Measurements from ENCODE around the gene DPP6. TPM values are rescaled to one million over a fixed set of nuclear protein-coding genes. Genes with fewer than 3 reads are reported as not detected.
A peak's percentile ranks its signal among the peaks of the same experiment; 100 is the strongest.
"Not testable (repeated sequence)": the region's sequence is repeated elsewhere in the genome, so short reads cannot be mapped to it uniquely, and the experiment has no call there.

The DPP6 gene
- total and polyA plus RNA-seq, 9 donors, result 0.22 to 3.9 (median 1.3) TPM; not detected in 1

DNA sequence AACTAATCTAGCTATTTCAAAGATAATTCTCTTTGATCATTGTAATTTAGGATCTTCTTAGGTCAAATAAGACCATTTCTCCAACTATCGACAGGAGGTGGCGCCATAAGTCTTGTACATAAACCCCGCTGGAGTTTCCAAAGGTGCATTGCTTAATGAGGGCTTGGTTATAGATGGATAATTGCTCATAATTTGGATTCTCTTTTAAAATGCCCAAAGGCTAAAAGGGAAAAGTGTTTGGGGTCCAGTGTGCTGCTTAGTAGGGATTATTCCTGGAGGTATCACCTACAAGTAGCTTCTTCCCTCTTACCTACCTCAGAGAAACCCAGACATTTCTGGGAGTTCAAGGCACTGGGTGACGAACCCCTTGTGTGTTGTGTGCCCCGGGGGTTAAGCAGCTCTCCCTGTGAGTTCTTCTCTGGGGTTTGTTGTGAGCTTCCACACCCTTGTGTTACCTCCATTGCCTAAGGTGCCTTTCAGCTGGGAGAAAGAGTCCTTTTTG lies 875.5 kb downstream of the DPP6 start:
- Histone ChIP-seq H3K27me3 (no peaks in the 10 kb centered on the region), H3K27ac (peak overlapping the region; percentile 79 to 84), H3K9me3 (no peaks in the 10 kb centered on the region), H3K4me3 (peak overlapping the region; percentile 66), H3K36me3 (no peaks in the 10 kb centered on the region), H3K4me1 (ENCODE audit: insufficient read depth) (peaks cover 2% of the 10 kb centered on the region)
- TF ChIP-seq, protein P1, sequence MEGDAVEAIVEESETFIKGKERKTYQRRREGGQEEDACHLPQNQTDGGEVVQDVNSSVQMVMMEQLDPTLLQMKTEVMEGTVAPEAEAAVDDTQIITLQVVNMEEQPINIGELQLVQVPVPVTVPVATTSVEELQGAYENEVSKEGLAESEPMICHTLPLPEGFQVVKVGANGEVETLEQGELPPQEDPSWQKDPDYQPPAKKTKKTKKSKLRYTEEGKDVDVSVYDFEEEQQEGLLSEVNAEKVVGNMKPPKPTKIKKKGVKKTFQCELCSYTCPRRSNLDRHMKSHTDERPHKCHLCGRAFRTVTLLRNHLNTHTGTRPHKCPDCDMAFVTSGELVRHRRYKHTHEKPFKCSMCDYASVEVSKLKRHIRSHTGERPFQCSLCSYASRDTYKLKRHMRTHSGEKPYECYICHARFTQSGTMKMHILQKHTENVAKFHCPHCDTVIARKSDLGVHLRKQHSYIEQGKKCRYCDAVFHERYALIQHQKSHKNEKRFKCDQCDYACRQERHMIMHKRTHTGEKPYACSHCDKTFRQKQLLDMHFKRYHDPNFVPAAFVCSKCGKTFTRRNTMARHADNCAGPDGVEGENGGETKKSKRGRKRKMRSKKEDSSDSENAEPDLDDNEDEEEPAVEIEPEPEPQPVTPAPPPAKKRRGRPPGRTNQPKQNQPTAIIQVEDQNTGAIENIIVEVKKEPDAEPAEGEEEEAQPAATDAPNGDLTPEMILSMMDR (IDR thresholded peaks at IDR 0.05), result peak; percentile 44 to 78 (median 61)
- TF ChIP-seq POLR2A (IDR thresholded peaks at IDR 0.05), result no peak
- peak; percentile 59 to 86 (median 69) for DNase-seq
- intact Hi-C loops (cut with DNase I), result loop anchor here (5.0 to 10.0 kb wide), 2 partner anchors 77 to 415 kb away; partner anchors contain the start of gene PAXIP1 (in 1 of the 4)
- 0 to 1% (median 0%) methylated on average over 5 of the region's 5 CpGs for WGBS, 3 donors

DNA sequence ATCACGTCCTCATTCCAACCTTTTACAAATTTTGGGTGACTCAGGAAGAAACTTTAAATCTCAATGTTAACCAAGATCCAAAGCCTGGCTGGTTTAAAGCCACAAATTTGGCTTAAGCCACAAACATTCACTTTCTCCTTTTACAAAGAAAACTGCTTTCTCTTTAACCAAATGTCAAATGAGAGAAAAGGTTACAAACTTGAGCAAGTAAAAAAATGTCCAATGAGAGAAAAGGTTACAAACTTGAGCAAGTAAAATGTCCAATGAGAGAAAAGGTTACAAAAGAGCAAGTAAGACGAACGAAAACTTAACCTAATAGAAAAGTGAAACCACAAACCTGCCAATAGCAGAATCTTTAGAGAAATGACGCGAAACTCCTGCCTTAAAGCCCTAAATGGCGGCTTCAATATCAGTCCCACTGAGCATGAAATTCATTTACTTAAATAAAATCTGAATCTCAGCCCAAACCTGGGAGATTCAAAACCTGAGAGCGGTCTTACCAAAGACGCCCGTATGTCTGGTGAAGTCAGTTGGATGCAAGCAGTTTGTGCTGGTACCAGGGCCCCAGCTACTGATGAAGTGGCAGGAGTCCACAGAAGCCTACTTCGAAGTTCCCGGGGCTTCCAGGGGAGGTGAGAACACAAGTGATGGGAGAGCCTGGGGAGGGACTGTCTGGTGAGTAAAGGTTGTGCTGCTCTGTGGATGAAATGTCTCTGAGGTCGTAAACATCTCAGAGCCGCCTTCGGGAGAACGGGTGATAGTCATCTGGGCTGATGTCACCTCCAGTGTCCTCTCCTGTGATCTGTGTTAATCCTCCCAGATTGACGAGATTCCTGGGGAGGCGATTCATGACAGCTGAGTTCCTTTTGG lies 876.2 kb downstream of the DPP6 start:
- Histone ChIP-seq H3K4me1 (ENCODE audit: insufficient read depth) (peaks cover 2% of the 10 kb centered on the region), H3K27me3 (no peaks in the 10 kb centered on the region), H3K27ac (peak overlapping the region; percentile 79 to 84), H3K9me3 (no peaks in the 10 kb centered on the region), H3K36me3 (no peaks in the 10 kb centered on the region), H3K4me3 (peak overlapping the region; percentile 66)
- intact Hi-C loops (cut with DNase I), result loop anchor here (5.0 to 10.0 kb wide), 2 partner anchors 76 to 414 kb away; partner anchors contain the start of gene PAXIP1 (in 1 of the 4)
- 0 to 7% (median 1%) methylated on average over 17 of the region's 17 CpGs for WGBS, 3 donors
- DNase-seq, result peak; percentile 34 to 53 (median 40)
- no peak for TF ChIP-seq POLR2A (IDR thresholded peaks at IDR 0.05)

DNA sequence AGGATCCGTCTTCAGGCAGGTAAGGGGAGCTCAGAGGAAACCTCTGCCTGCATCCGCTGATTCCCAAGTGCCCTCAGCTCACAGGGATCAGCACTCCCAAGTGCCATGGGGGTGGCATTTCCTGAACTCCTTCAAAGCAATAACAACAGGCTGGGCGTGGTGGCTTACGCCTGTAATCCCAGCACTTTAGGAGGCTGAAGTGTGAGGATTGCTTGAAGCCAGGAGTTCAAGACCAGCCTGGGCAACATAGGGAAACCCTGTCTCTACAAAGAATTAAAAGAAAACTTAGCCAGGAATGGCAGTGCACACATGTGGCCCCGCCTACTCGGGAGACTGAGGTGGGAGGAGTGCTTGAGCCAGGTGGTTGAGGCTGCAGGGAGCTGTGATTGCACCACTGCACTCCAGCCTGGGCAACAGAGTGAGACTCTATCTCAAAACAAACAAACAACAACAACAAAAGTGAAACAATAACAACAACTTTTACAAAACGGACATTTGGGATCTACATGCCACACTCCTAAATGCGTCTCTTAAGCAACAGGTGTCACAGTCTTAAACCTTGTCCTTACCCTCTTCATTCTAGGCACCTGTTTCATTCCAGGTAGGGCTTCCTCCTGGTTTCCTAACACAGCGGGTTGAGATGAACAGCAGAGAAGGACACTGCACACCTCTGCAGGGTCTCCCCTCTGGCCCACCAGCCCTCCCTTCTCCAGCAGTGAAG lies 877.0 kb downstream of the DPP6 start:
- TF ChIP-seq, protein P1 (IDR thresholded peaks at IDR 0.05), result no peak
- TF ChIP-seq POLR2A (IDR thresholded peaks at IDR 0.05), result no peak
- intact Hi-C loops (cut with DNase I), result loop anchor here (5.0 to 10.0 kb wide), 2 partner anchors 76 to 413 kb away; partner anchors contain the start of gene PAXIP1 (in 1 of the 4)

DNA sequence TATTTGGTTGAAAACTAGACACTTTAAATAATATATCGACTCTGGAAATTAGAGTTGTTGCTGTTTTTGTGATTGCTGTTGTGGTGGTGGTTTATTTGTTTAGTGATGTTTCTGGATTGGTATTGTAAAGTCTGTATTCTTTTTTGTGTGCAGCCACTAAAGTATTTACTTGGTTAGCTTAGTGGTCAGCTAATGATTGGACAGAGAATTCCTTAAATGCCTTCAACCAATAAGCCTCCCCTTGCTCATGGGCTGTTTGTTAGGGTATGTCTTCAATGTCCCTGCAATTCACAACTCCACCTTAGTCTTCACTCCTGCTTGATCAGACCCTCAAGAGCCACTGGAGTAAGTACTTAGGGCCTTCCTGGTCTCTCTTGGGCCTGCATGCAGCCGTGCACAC lies 879.7 kb downstream of the DPP6 start:
- intact Hi-C loops (cut with DNase I), result loop anchor here in 1 of 4 donors (5.0 kb wide), 1 partner anchor 75 kb away; no protein-coding TSS in a partner anchor
- Histone ChIP-seq H3K27ac (no peak overlapping the region), H3K9me3 (no peaks in the 10 kb centered on the region), H3K36me3 (no peaks in the 10 kb centered on the region), H3K27me3 (no peaks in the 10 kb centered on the region), H3K4me3 (no peak overlapping the region), H3K4me1 (ENCODE audit: insufficient read depth) (peaks cover 2% of the 10 kb centered on the region)
- WGBS, 3 donors, result 88 to 97% (median 94%) methylated on average over 2 of the region's 2 CpGs
- DNase-seq, result no peak
- TF ChIP-seq POLR2A (IDR thresholded peaks at IDR 0.05), result no peak
- TF ChIP-seq EP300 (IDR thresholded peaks at IDR 0.05), result no peak
- TF ChIP-seq, protein P1 (IDR thresholded peaks at IDR 0.05), result no peak

More for the DNA sequence above, 877.0 kb downstream of the DPP6 start:
- no peaks in the 10 kb centered on the region for H3K36me3 ChIP-seq
- H3K4me1 ChIP-seq (ENCODE audit: insufficient read depth), result peaks cover 2% of the 10 kb centered on the region
- 31 to 50% (median 38%) methylated on average over 9 of the region's 9 CpGs for WGBS, 3 donors
- peak in 1 of 5 donors; percentile 30 for DNase-seq
- peak overlapping the region; percentile 79 to 84 for H3K27ac ChIP-seq
- no peaks in the 10 kb centered on the region for H3K9me3 ChIP-seq
- no peaks in the 10 kb centered on the region for H3K27me3 ChIP-seq
- peak overlapping the region; percentile 66 for H3K4me3 ChIP-seq

DNA sequence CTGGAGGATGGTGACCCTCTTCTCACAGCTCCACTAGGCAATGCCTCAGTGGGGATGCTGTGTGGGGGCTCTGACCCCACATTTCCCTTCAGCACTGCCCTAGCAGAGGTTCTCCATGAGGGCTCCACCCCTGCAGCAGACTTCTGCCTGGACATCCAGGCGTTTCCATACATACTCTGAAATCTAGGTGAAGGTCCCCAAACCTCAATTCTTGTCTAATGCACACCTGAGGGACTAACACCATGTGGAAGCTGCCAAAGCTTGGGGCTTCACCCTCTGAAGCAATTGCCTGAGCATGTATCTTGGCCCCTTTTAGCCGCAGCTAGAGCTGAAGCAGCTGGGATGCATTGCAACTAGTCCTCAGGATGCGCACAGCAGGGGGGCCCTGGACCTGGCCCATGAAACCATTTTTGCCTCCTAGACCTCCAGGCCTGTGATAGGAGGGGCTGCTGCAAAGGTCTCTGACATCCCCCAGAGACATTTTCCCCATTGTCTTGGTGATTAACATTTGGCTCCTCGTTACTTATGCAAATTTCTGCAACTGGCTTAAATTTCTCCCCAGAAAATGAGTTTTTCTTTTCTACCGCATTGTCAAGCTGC lies 882.3 kb downstream of the DPP6 start:
- intact Hi-C loops (cut with DNase I), result loop anchor here in 1 of 4 donors (5.0 kb wide), 1 partner anchor 73 kb away; no protein-coding TSS in a partner anchor
- not testable (repeated sequence) for H3K4me3 ChIP-seq; H3K4me1 ChIP-seq (ENCODE audit: insufficient read depth); H3K36me3 ChIP-seq; H3K27me3 ChIP-seq; H3K27ac ChIP-seq; DNase-seq; H3K9me3 ChIP-seq
- WGBS, 3 donors, result 90 to 91% (median 91%) methylated on average over 5 of the region's 5 CpGs

Data from ovary (tissue), 9 donors.